Left renal cortex interstitium (tissue), 4 donors: ENCODE results near the gene SUSD5. TPM values are rescaled to one million over a fixed set of nuclear protein-coding genes. Genes with fewer than 3 reads are reported as not detected.
"Not testable (repeated sequence)": the region's sequence is repeated elsewhere in the genome, so short reads cannot be mapped to it uniquely, and the experiment has no call there.

Source experiments
- DNase-seq, 4 donors: peaks; one replicate each; pipeline ENCODE4 v3.0.0-alpha.2; 2013; ENCODE audit warnings: low read depth in 4 of 4, low spot score in 2 of 4, missing footprints in 1 of 4
- polyA plus RNA-seq, 4 donors: library from polyadenylated mRNA; unstranded; fragments of 120-200 nt; gene quantifications; one replicate each; pipeline ENCODE4 v1.2.1, GENCODE V29; 2013; ENCODE audit not compliant: insufficient read length in 4 of 4

The SUSD5 gene
- polyA plus RNA-seq, 4 donors, result 4.2 to 6.2 (median 4.6) TPM

- no peak for DNase-seq
Measured at GRCh38 chr3:33119891-33120290, 98.7 kb downstream of the SUSD5 start.

GRCh38 chr3:33117461-33117860 is 101.1 kb downstream of the SUSD5 start:
- DNase-seq, result no peak

GRCh38 chr3:33115024-33115768 is 103.4 kb downstream of the SUSD5 start:
- peak in 1 of 4 donors; percentile 23 for DNase-seq

- DNase-seq, result no peak
Measured at GRCh38 chr3:33114622-33115023, 104.0 kb downstream of the SUSD5 start.

- DNase-seq, result peak; percentile 64 to 82 (median 76)
Measured at GRCh38 chr3:33113772-33114621, 104.6 kb downstream of the SUSD5 start, which contains the start of gene CRTAP. Gene CRTAP (plus strand): TSS chr3:33114014. CDS start chr3:33114078, 64 bp downstream.

- DNase-seq, result no peak
Measured at GRCh38 chr3:33111581-33111980, 107.0 kb downstream of the SUSD5 start.

- DNase-seq, result not testable (repeated sequence)
Measured at GRCh38 chr3:33106854-33107253, 111.8 kb downstream of the SUSD5 start.

GRCh38 chr3:33105341-33105948 is 113.2 kb downstream of the SUSD5 start:
- DNase-seq, result no peak

GRCh38 chr3:33104803-33105202 is 113.8 kb downstream of the SUSD5 start:
- no peak for DNase-seq

GRCh38 chr3:33103480-33103879 is 115.1 kb downstream of the SUSD5 start:
- no peak for DNase-seq

GRCh38 chr3:33103034-33103433 is 115.6 kb downstream of the SUSD5 start:
- no peak for DNase-seq

GRCh38 chr3:33100229-33100628 is 118.4 kb downstream of the SUSD5 start:
- DNase-seq, result no peak

Other genes starting within 250 kb of the SUSD5 start
- gene GLB1, start 121.7 kb downstream of the SUSD5 start, polyA plus RNA-seq, result 100 to 1,000 TPM in 1 of 4 donors, 10 to 100 TPM in 3; 92.5 to 104 (median 98.2) TPM
- gene TMPPE, start 121.7 kb downstream of the SUSD5 start, polyA plus RNA-seq, result 1 to 10 TPM; 1.5 to 2.5 (median 2.0) TPM
- gene CRTAP, start 104.8 kb downstream of the SUSD5 start, polyA plus RNA-seq, result 100 to 1,000 TPM; 149 to 192 (median 184) TPM
- 10 to 100 TPM; 26.0 to 33.3 (median 28.5) TPM for gene FBXL2, start 58.6 kb upstream of the SUSD5 start, polyA plus RNA-seq
- 100 to 1,000 TPM in 2 of 4 donors, 10 to 100 TPM in 2; 84.2 to 102 (median 99.4) TPM for gene UBP1, start 221.6 kb upstream of the SUSD5 start, polyA plus RNA-seq